Astrocyte (in vitro differentiated cells and primary cell): ENCODE results near the gene LHX1. TPM values are rescaled to one million over a fixed set of nuclear protein-coding genes. Genes with fewer than 3 reads are reported as not detected.

ENCODE experiments used
- DNase-seq: peaks from one replicate; pipeline ENCODE4 v3.0.0-alpha.2; 2010; ENCODE audit warnings: low read depth
- FAIRE-seq: peaks from 2 replicates; lab custom pipeline; 2011; peaks lifted over from hg19 to GRCh38; lab: Jason Lieb, UNC
- H2AFZ ChIP-seq: 2 replicates; pipeline ENCODE4 v1.6.0; 2012; ENCODE audit warnings: low read depth, low read length, inconsistent platforms
- H3K27ac ChIP-seq: 2 replicates; pipeline ENCODE4 v1.5.1; 2011; ENCODE audit warnings: low read depth, low read length, inconsistent platforms
- H3K27me3 ChIP-seq: 2 replicates; pipeline ENCODE4 v1.6.0; 2011; ENCODE audit warnings: low read length, inconsistent platforms; ENCODE audit not compliant: insufficient read depth
- H3K36me3 ChIP-seq: 2 replicates; pipeline ENCODE4 v1.5.1; 2011; ENCODE audit warnings: low read length, inconsistent platforms; ENCODE audit not compliant: insufficient read depth
- H3K4me1 ChIP-seq: 2 replicates; pipeline ENCODE4 v1.5.1; 2011; ENCODE audit warnings: low read length, inconsistent platforms; ENCODE audit not compliant: insufficient read depth
- H3K4me2 ChIP-seq: 2 replicates; pipeline ENCODE4 v1.6.0; 2012; ENCODE audit warnings: low read length, inconsistent platforms
- H3K4me3 ChIP-seq: 2 replicates; pipeline ENCODE4 v1.5.1; 2011; ENCODE audit warnings: low read depth, mild to moderate bottlenecking, low read length, inconsistent platforms; ENCODE audit not compliant: insufficient read depth
- H3K79me2 ChIP-seq: 2 replicates; pipeline ENCODE4 v1.6.0; 2012; ENCODE audit warnings: mild to moderate bottlenecking, low read length, inconsistent platforms; ENCODE audit not compliant: insufficient read depth
- H3K9ac ChIP-seq: 2 replicates; pipeline ENCODE4 v1.6.0; 2012; ENCODE audit warnings: mild to moderate bottlenecking, low read length, inconsistent platforms
- H3K9me3 ChIP-seq: 2 replicates; pipeline ENCODE4 v1.5.1; 2012; ENCODE audit warnings: low read depth, mild to moderate bottlenecking, low read length, inconsistent platforms; ENCODE audit not compliant: insufficient read depth
- H4K20me1 ChIP-seq: 2 replicates; pipeline ENCODE4 v1.6.0; 2012; ENCODE audit warnings: low read length, inconsistent platforms; ENCODE audit not compliant: insufficient read depth
- H3K27ac Mint-ChIP-seq: one replicate; pipeline ENCODE4 v1.8.0; 2021; ENCODE audit warnings: mild to moderate bottlenecking, mixed read lengths; ENCODE audit not compliant: unreplicated experiment
- H3K27me3 Mint-ChIP-seq: one replicate; pipeline ENCODE4 v1.8.0; 2021; ENCODE audit warnings: low read depth, mixed read lengths; ENCODE audit not compliant: unreplicated experiment
- H3K36me3 Mint-ChIP-seq: one replicate; pipeline ENCODE4 v1.8.0; 2021; ENCODE audit warnings: low read depth, mixed read lengths; ENCODE audit not compliant: unreplicated experiment
- H3K4me1 Mint-ChIP-seq: one replicate; pipeline ENCODE4 v1.8.0; 2021; ENCODE audit warnings: low read depth, mixed read lengths; ENCODE audit not compliant: unreplicated experiment
- H3K4me3 Mint-ChIP-seq: one replicate; pipeline ENCODE4 v1.8.0; 2021; ENCODE audit warnings: mild to moderate bottlenecking, moderate library complexity, mixed read lengths; ENCODE audit not compliant: unreplicated experiment
- H3K9me3 Mint-ChIP-seq: one replicate; pipeline ENCODE4 v1.8.0; 2021; ENCODE audit warnings: mild to moderate bottlenecking, mixed read lengths; ENCODE audit not compliant: unreplicated experiment
- EZH2 ChIP-seq: IDR thresholded peaks from 2 replicates; pipeline ENCODE4 v1.6.1; 2012; ENCODE audit warnings: mild to moderate bottlenecking, low read length, inconsistent platforms; ENCODE audit not compliant: insufficient read depth
- total RNA-seq: library from RNA; stranded (reverse); gene quantifications from 2 replicates; pipeline ENCODE4 v1.2.1, GENCODE V29; 2021
- TF ChIP-seq, protein P1 (sequence below): IDR thresholded peaks from 2 replicates; pipeline ENCODE4 v1.5.1; 2011; ENCODE audit warnings: low read depth, mild to moderate bottlenecking, inconsistent platforms, low read length, moderate library complexity; ENCODE audit not compliant: insufficient read depth

LHX1 gene
- total RNA-seq, 1 donor from 2014 or later = 10.8 TPM

DNA sequence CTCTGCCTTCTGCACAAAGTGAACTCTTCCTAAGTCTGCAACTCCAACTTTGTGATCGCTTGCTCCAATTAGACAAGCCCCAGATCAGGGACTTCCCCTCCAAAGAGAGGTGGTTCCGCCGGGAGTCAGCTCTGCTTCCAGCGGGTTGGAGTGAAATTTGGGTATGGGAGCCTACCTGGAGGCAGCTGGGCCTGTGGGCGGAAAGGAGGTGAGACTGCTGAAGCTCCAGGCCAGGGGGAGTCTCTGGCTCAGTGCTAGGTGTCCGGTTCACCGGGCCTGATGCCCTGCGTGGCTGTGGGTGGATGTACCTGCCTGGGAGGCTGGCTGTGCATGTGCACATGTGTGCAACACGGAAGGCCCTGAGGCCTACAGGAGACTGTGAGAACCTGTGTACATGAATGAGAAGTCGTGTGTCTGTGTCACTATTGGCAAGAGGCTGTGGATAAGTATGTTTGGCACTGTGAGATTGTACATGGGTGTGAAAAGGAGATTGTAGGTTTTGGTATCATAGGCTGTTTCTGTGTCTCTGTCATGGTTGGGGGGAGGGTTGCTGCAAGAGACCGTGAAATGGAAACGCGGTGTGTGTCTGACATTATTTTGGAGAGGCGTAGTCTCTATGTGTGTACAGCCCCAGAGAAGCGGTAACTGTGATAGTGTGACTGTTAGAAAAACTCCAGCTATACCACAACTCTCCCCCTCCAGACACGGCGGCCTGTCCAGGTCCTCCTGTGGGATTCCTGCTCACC, 4.2 kb downstream of the LHX1 start:
- TF ChIP-seq EZH2 = peak; percentile 29
- TF ChIP-seq, protein P1, sequence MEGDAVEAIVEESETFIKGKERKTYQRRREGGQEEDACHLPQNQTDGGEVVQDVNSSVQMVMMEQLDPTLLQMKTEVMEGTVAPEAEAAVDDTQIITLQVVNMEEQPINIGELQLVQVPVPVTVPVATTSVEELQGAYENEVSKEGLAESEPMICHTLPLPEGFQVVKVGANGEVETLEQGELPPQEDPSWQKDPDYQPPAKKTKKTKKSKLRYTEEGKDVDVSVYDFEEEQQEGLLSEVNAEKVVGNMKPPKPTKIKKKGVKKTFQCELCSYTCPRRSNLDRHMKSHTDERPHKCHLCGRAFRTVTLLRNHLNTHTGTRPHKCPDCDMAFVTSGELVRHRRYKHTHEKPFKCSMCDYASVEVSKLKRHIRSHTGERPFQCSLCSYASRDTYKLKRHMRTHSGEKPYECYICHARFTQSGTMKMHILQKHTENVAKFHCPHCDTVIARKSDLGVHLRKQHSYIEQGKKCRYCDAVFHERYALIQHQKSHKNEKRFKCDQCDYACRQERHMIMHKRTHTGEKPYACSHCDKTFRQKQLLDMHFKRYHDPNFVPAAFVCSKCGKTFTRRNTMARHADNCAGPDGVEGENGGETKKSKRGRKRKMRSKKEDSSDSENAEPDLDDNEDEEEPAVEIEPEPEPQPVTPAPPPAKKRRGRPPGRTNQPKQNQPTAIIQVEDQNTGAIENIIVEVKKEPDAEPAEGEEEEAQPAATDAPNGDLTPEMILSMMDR = no peak
- Histone ChIP-seq H3K4me1 (peaks cover 8% of the 10 kb centered on the region), H3K4me2 (peak overlapping the region; percentile 72), H3K9ac (no peak overlapping the region), H3K79me2 (no peaks in the 10 kb centered on the region), H3K27ac (no peak overlapping the region), H3K27me3 (peaks cover 97% of the 10 kb centered on the region), H4K20me1 (peaks cover 21% of the 10 kb centered on the region), H2AFZ (no peak overlapping the region), H3K4me3 (no peak overlapping the region), H3K9me3 (peaks cover 7% of the 10 kb centered on the region), H3K36me3 (no peaks in the 10 kb centered on the region)
- peak overlapping the region; percentile 85 for H3K27ac Mint-ChIP-seq
- peaks cover 16% of the 10 kb centered on the region for H3K36me3 Mint-ChIP-seq
- peaks cover 18% of the 10 kb centered on the region for H3K9me3 Mint-ChIP-seq
- no peak for DNase-seq
- no peak for FAIRE-seq
- H3K27me3 Mint-ChIP-seq = peaks cover 65% of the 10 kb centered on the region
- peak overlapping the region; percentile 75 for H3K4me3 Mint-ChIP-seq
- H3K4me1 Mint-ChIP-seq = peaks cover 5% of the 10 kb centered on the region

DNA sequence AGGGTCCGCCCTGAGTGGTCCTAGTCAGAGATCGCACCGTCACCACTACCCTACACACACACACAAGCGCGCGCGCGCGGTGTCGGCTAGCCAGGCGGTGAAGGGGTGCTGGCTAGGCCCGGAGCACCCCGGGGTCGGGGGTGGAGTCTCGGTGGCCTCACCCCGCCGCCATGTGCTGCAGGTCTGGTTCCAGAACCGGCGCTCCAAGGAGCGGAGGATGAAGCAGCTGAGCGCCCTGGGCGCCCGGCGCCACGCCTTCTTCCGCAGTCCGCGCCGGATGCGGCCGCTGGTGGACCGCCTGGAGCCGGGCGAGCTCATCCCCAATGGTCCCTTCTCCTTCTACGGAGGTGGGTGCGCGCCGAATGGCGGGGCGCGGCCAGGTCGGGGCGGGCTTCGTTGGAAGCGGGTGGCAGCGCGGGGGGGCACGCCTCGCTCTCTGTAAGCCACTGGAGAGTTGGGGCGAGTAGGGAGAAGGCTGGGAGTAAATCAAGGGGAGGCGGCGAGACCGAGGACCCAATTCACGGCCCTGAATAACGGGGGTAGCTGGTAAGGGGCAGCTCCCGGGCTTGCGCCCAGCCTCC, 4.8 kb downstream of the LHX1 start:
- Histone ChIP-seq H4K20me1 (peaks cover 21% of the 10 kb centered on the region), H3K27me3 (peaks cover 98% of the 10 kb centered on the region), H3K4me3 (peak overlapping the region; percentile 9), H3K4me2 (peak overlapping the region; percentile 72), H3K9ac (no peak overlapping the region), H3K79me2 (no peaks in the 10 kb centered on the region), H3K4me1 (peaks cover 8% of the 10 kb centered on the region), H3K9me3 (peaks cover 7% of the 10 kb centered on the region), H2AFZ (no peak overlapping the region), H3K27ac (no peak overlapping the region), H3K36me3 (no peaks in the 10 kb centered on the region)
- Mint-ChIP-seq H3K27ac (peak overlapping the region; percentile 85), H3K36me3 (peaks cover 16% of the 10 kb centered on the region), H3K9me3 (peaks cover 19% of the 10 kb centered on the region), H3K4me1 (peaks cover 5% of the 10 kb centered on the region), H3K27me3 (peaks cover 68% of the 10 kb centered on the region), H3K4me3 (peak overlapping the region; percentile 75)
- DNase-seq (no peak), FAIRE-seq (no peak)
- TF ChIP-seq, protein P1 = no peak
- peak; percentile 85 for TF ChIP-seq EZH2
